Measurements from ENCODE around the gene ARHGAP9. TPM values are rescaled to one million over a fixed set of nuclear protein-coding genes. Genes with fewer than 3 reads are reported as not detected.
"Not testable (repeated sequence)": the region's sequence is repeated elsewhere in the genome, so short reads cannot be mapped to it uniquely, and the experiment has no call there.

The ARHGAP9 gene
- total RNA-seq, 2 experiments from 2014 or later: 218 to 259 TPM

GRCh38 chr12:57515408-57515933, 35.8 kb upstream of the ARHGAP9 start:
- CTCF ChIA-PET: interaction anchor here (0.7 to 3.0 kb wide), 6 partner anchors 8 to 33 kb away, joined by 3 to 16 read pairs (median 4); no protein-coding TSS in a partner anchor
- Mint-ChIP-seq H3K27ac (no peak overlapping the region), H3K9me3 (no peaks in the 10 kb centered on the region), H3K27me3 (no peaks in the 10 kb centered on the region), H3K4me1 (peaks cover 26% of the 10 kb centered on the region), H3K4me3 (no peak overlapping the region), H3K36me3 (ENCODE audit: low read depth) (peaks cover 73% of the 10 kb centered on the region)
- no peak for DNase-seq
- POLR2A ChIA-PET: no interaction called here

- Mint-ChIP-seq H3K27me3 (no peaks in the 10 kb centered on the region), H3K27ac (no peak overlapping the region), H3K9me3 (no peaks in the 10 kb centered on the region), H3K4me1 (peaks cover 26% of the 10 kb centered on the region), H3K36me3 (ENCODE audit: low read depth) (peaks cover 70% of the 10 kb centered on the region), H3K4me3 (no peak overlapping the region)
- ChIA-PET CTCF (interaction anchor here (0.5 to 3.0 kb wide), 4 partner anchors 9 to 87 kb away, joined by 3 to 16 read pairs (median 4); no protein-coding TSS in a partner anchor), POLR2A (no interaction called here)
- no peak for DNase-seq
These were observed 35.2 kb upstream of the ARHGAP9 start for GRCh38 chr12:57514720-57515407.

- H3K4me3 Mint-ChIP-seq, H3K9me3 Mint-ChIP-seq, DNase-seq, POLR2A ChIA-PET, H3K27me3 Mint-ChIP-seq: not testable (repeated sequence)
- CTCF ChIA-PET: interaction anchor here (1.3 to 3.0 kb wide), 3 partner anchors 10 to 23 kb away, joined by 3 to 16 read pairs (median 4); no protein-coding TSS in a partner anchor
- H3K4me1 Mint-ChIP-seq: peaks cover 23% of the 10 kb centered on the region
- peak overlapping the region; percentile 47 for H3K27ac Mint-ChIP-seq
- peaks cover 72% of the 10 kb centered on the region for H3K36me3 Mint-ChIP-seq (ENCODE audit: low read depth)
These were observed 34.6 kb upstream of the ARHGAP9 start for GRCh38 chr12:57514246-57514645.

- H3K4me3 Mint-ChIP-seq, H3K27me3 Mint-ChIP-seq, H3K9me3 Mint-ChIP-seq, DNase-seq, H3K27ac Mint-ChIP-seq, POLR2A ChIA-PET, CTCF ChIA-PET: not testable (repeated sequence)
- peaks cover 71% of the 10 kb centered on the region for H3K36me3 Mint-ChIP-seq (ENCODE audit: low read depth)
- peaks cover 18% of the 10 kb centered on the region for H3K4me1 Mint-ChIP-seq
These were observed 34.0 kb upstream of the ARHGAP9 start for GRCh38 chr12:57513677-57514076.

GRCh38 chr12:57513266-57513665, 33.6 kb upstream of the ARHGAP9 start:
- no peaks in the 10 kb centered on the region for H3K27me3 Mint-ChIP-seq
- peaks cover 15% of the 10 kb centered on the region for H3K4me1 Mint-ChIP-seq
- DNase-seq: no peak
- H3K27ac Mint-ChIP-seq: no peak overlapping the region
- H3K36me3 Mint-ChIP-seq (ENCODE audit: low read depth): peaks cover 71% of the 10 kb centered on the region
- ChIA-PET CTCF (interaction anchor here (1.6 kb wide), 1 partner anchor 16 kb away, joined by 3 read pairs; no protein-coding TSS in a partner anchor), POLR2A (no interaction called here)
- no peaks in the 10 kb centered on the region for H3K9me3 Mint-ChIP-seq
- no peak overlapping the region for H3K4me3 Mint-ChIP-seq

- DNase-seq: no peak
- Mint-ChIP-seq H3K36me3 (ENCODE audit: low read depth) (peaks cover 70% of the 10 kb centered on the region), H3K27me3 (no peaks in the 10 kb centered on the region), H3K4me3 (no peak overlapping the region), H3K27ac (peak overlapping the region; percentile 15), H3K9me3 (no peaks in the 10 kb centered on the region), H3K4me1 (peaks cover 11% of the 10 kb centered on the region)
- ChIA-PET POLR2A (no interaction called here), CTCF (interaction anchor here (0.6 to 1.6 kb wide), 5 partner anchors 9 to 45 kb away, joined by 3 to 6 read pairs (median 3); no protein-coding TSS in a partner anchor)
These were observed 33.0 kb upstream of the ARHGAP9 start for GRCh38 chr12:57512665-57513064.

GRCh38 chr12:57511588-57512325, 32.1 kb upstream of the ARHGAP9 start:
- H3K4me3 Mint-ChIP-seq: no peak overlapping the region
- ChIA-PET POLR2A (no interaction called here), CTCF (interaction anchor here (0.7 to 1.6 kb wide), 5 partner anchors 8 to 32 kb away, joined by 3 to 6 read pairs (median 3); no protein-coding TSS in a partner anchor)
- H3K27me3 Mint-ChIP-seq: no peaks in the 10 kb centered on the region
- peaks cover 3% of the 10 kb centered on the region for H3K4me1 Mint-ChIP-seq
- peaks cover 61% of the 10 kb centered on the region for H3K36me3 Mint-ChIP-seq (ENCODE audit: low read depth)
- H3K27ac Mint-ChIP-seq: no peak overlapping the region
- DNase-seq: no peak
- no peaks in the 10 kb centered on the region for H3K9me3 Mint-ChIP-seq

- ChIA-PET CTCF (interaction anchor here (1.6 kb wide), 1 partner anchor 32 kb away, joined by 6 read pairs; no protein-coding TSS in a partner anchor), POLR2A (no interaction called here)
- Mint-ChIP-seq H3K27ac (no peak overlapping the region), H3K4me1 (peaks cover 2% of the 10 kb centered on the region), H3K27me3 (no peaks in the 10 kb centered on the region), H3K36me3 (ENCODE audit: low read depth) (peaks cover 56% of the 10 kb centered on the region), H3K9me3 (no peaks in the 10 kb centered on the region), H3K4me3 (no peak overlapping the region)
- DNase-seq: no peak
These were observed 31.5 kb upstream of the ARHGAP9 start for GRCh38 chr12:57511161-57511560.

- DNase-seq, H3K27ac Mint-ChIP-seq, H3K27me3 Mint-ChIP-seq, CTCF ChIA-PET, H3K9me3 Mint-ChIP-seq, POLR2A ChIA-PET, H3K4me3 Mint-ChIP-seq, H3K4me1 Mint-ChIP-seq: not testable (repeated sequence)
- peaks cover 56% of the 10 kb centered on the region for H3K36me3 Mint-ChIP-seq (ENCODE audit: low read depth)
These were observed 28.1 kb upstream of the ARHGAP9 start for GRCh38 chr12:57507796-57508195.

- DNase-seq, POLR2A ChIA-PET, H3K9me3 Mint-ChIP-seq, H3K4me3 Mint-ChIP-seq, H3K27ac Mint-ChIP-seq, H3K4me1 Mint-ChIP-seq, H3K27me3 Mint-ChIP-seq, CTCF ChIA-PET: not testable (repeated sequence)
- peaks cover 52% of the 10 kb centered on the region for H3K36me3 Mint-ChIP-seq (ENCODE audit: low read depth)
These were observed 26.9 kb upstream of the ARHGAP9 start for GRCh38 chr12:57506541-57506940.

- POLR2A ChIA-PET, H3K27ac Mint-ChIP-seq, H3K4me1 Mint-ChIP-seq, DNase-seq, H3K9me3 Mint-ChIP-seq, H3K4me3 Mint-ChIP-seq, H3K27me3 Mint-ChIP-seq: not testable (repeated sequence)
- peaks cover 69% of the 10 kb centered on the region for H3K36me3 Mint-ChIP-seq (ENCODE audit: low read depth)
- CTCF ChIA-PET: interaction anchor here (1.2 to 3.6 kb wide), 4 partner anchors 12 to 18 kb away, joined by 4 to 16 read pairs (median 7); partner anchors contain the start of gene DDIT3
These were observed 22.8 kb upstream of the ARHGAP9 start for GRCh38 chr12:57502311-57502969.

GRCh38 chr12:57500213-57500612, 20.5 kb upstream of the ARHGAP9 start:
- Mint-ChIP-seq H3K4me1 (no peaks in the 10 kb centered on the region), H3K27ac (no peak overlapping the region), H3K36me3 (ENCODE audit: low read depth) (peaks cover 74% of the 10 kb centered on the region), H3K4me3 (no peak overlapping the region), H3K9me3 (no peaks in the 10 kb centered on the region), H3K27me3 (no peaks in the 10 kb centered on the region)
- DNase-seq: no peak
- CTCF ChIA-PET: interaction anchor here (1.3 to 2.7 kb wide), 2 partner anchors 12 to 17 kb away, joined by 3 to 7 read pairs; no protein-coding TSS in a partner anchor
- POLR2A ChIA-PET: no interaction called here
